SU-DHL-6 (cell line): Measurements from ENCODE around the gene PPP1CB.

Source experiments
- H2AFZ ChIP-seq: fragments of 200-600 bp; sonication (generic); 2 replicates; pipeline ENCODE4 v1.6.1; 2014; ENCODE audit warnings: low read depth, mild to moderate bottlenecking, moderate library complexity, mixed read lengths, antibody characterized with exemption, low read length; ENCODE audit not compliant: severe bottlenecking
- H3F3A ChIP-seq: fragments of 200-600 bp; shearing (Covaris generic); 2 replicates; pipeline ENCODE4 v1.6.0; 2016; ENCODE audit warnings: antibody characterized with exemption, mild to moderate bottlenecking; ENCODE audit not compliant: insufficient read depth
- H3K27ac ChIP-seq: fragments of 200-600 bp; sonication (generic); 2 replicates; pipeline ENCODE4 v1.5.1; 2016; ENCODE audit warnings: low read depth, mild to moderate bottlenecking, low read length, moderate library complexity, mixed read lengths
- H3K27me3 ChIP-seq: fragments of 200-600 bp; sonication (generic), shearing (Covaris generic); 2 replicates; pipeline ENCODE4 v1.6.0; 2014; ENCODE audit warnings: mild to moderate bottlenecking, low read length
- H3K36me3 ChIP-seq: fragments of 200-600 bp; sonication (generic); 2 replicates; pipeline ENCODE4 v1.6.1; 2014; ENCODE audit warnings: mild to moderate bottlenecking, low read length, mixed read lengths
- H3K4me2 ChIP-seq: fragments of 300-600, 200-600 bp; shearing (Covaris generic), sonication (generic); 2 replicates; pipeline ENCODE4 v1.6.0; 2014; ENCODE audit warnings: low read length, low read depth, mild to moderate bottlenecking; ENCODE audit not compliant: poor library complexity, severe bottlenecking
- H3K4me3 ChIP-seq: fragments of 200-600 bp; sonication (generic); 2 replicates; pipeline ENCODE4 v1.5.1; 2014; ENCODE audit warnings: antibody characterized with exemption, low read length, mild to moderate bottlenecking, mixed read lengths; ENCODE audit not compliant: insufficient read depth, poor library complexity, severe bottlenecking
- H3K79me2 ChIP-seq: fragments of 200-600 bp; sonication (generic); 2 replicates; pipeline ENCODE4 v1.6.1; 2014; ENCODE audit warnings: mild to moderate bottlenecking, low read length, moderate library complexity; ENCODE audit not compliant: insufficient read depth
- H3K9ac ChIP-seq: fragments of 200-600 bp; sonication (generic); 2 replicates; pipeline ENCODE4 v1.7.0; 2014; ENCODE audit warnings: mild to moderate bottlenecking, low read length
- H3K9me2 ChIP-seq: fragments of 200-600 bp; sonication (generic); replicated peaks from 2 replicates; pipeline ENCODE4 v1.6.1; 2014; ENCODE audit warnings: low read length; ENCODE audit not compliant: insufficient read depth
- H3K9me3 ChIP-seq: fragments of 200-600 bp; sonication (generic); 2 replicates; pipeline ENCODE4 v1.6.1; 2014; ENCODE audit warnings: low read length, mixed read lengths; ENCODE audit not compliant: insufficient read depth
- H4K20me1 ChIP-seq: fragments of 200-600 bp; sonication (generic); 2 replicates; pipeline ENCODE4 v1.6.1; 2014; ENCODE audit warnings: low read depth, mild to moderate bottlenecking, antibody characterized with exemption, low read length, moderate library complexity, mixed read lengths
- CTCF ChIP-seq: fragments of 200-600 bp; sonication (generic); IDR thresholded peaks from one replicate; pipeline ENCODE4 v1.5.1; 2017; ENCODE audit warnings: antibody characterized with exemption, mild to moderate bottlenecking, low read length, moderate library complexity; ENCODE audit not compliant: insufficient read depth, poor library complexity, severe bottlenecking
- EZH2phosphoT487 ChIP-seq: fragments of 200-600 bp; sonication (generic), shearing (Covaris generic); conservative IDR thresholded peaks from 2 replicates; pipeline ENCODE4 v1.6.1; 2018; ENCODE audit warnings: mild to moderate bottlenecking, antibody characterized with exemption, low read length, moderate library complexity, mixed read lengths

The PPP1CB gene

GRCh38 chr2:28748941-28749340 is 2.7 kb upstream of the PPP1CB start:
- H3K27me3 ChIP-seq: no peaks in the 10 kb centered on the region
- no peak for TF ChIP-seq CTCF
- no peak for TF ChIP-seq EZH2phosphoT487
- H3K4me3 ChIP-seq: no peak overlapping the region
- H3F3A ChIP-seq: peaks cover 11% of the 10 kb centered on the region
- H3K36me3 ChIP-seq: no peaks in the 10 kb centered on the region
- no peaks in the 10 kb centered on the region for H3K9me3 ChIP-seq
- no peak overlapping the region for H3K4me2 ChIP-seq
- no peak overlapping the region for H2AFZ ChIP-seq
- peaks cover 20% of the 10 kb centered on the region for H3K79me2 ChIP-seq
- no peaks in the 10 kb centered on the region for H4K20me1 ChIP-seq
- H3K9ac ChIP-seq: no peak overlapping the region
- no peak overlapping the region for H3K27ac ChIP-seq
- no peaks in the 10 kb centered on the region for H3K9me2 ChIP-seq

GRCh38 chr2:28749526-28749925 is 2.1 kb upstream of the PPP1CB start:
- Histone ChIP-seq H4K20me1 (0 out of 2 replicates have a peak, but pooled peaks cover 2% of the 10 kb centered on the region), H3K9ac (no peak overlapping the region), H3K9me3 (no peaks in the 10 kb centered on the region), H3K27ac (no peak overlapping the region), H3F3A (peaks cover 11% of the 10 kb centered on the region), H3K79me2 (peaks cover 26% of the 10 kb centered on the region), H3K9me2 (no peaks in the 10 kb centered on the region), H3K27me3 (no peaks in the 10 kb centered on the region), H3K4me2 (no peak overlapping the region), H3K36me3 (no peaks in the 10 kb centered on the region), H2AFZ (no peak overlapping the region), H3K4me3 (no peak overlapping the region)
- no peak for TF ChIP-seq CTCF
- TF ChIP-seq EZH2phosphoT487: no peak

- Histone ChIP-seq H3K79me2 (peaks cover 36% of the 10 kb centered on the region), H2AFZ (peak overlapping the region; percentile 91), H4K20me1 (peaks cover 11% of the 10 kb centered on the region; the same call in 1 of the 2 replicates), H3F3A (peaks cover 13% of the 10 kb centered on the region), H3K4me3 (peak overlapping the region; percentile 82), H3K4me2 (peak overlapping the region; percentile 92), H3K27ac (peak overlapping the region; percentile 82), H3K9ac (peak overlapping the region; percentile 98), H3K36me3 (no peaks in the 10 kb centered on the region; the same call in 1 of the 2 replicates), H3K9me3 (no peaks in the 10 kb centered on the region), H3K9me2 (no peaks in the 10 kb centered on the region), H3K27me3 (no peaks in the 10 kb centered on the region)
- TF ChIP-seq CTCF (no peak), EZH2phosphoT487 (no peak)
Observed at GRCh38 chr2:28750316-28751251, 1.0 kb upstream of the PPP1CB start.
